ENCODE measurements around the gene NID1.
"Not testable (repeated sequence)": the region's sequence is repeated elsewhere in the genome, so short reads cannot be mapped to it uniquely, and the experiment has no call there.

Gene NID1

DNA sequence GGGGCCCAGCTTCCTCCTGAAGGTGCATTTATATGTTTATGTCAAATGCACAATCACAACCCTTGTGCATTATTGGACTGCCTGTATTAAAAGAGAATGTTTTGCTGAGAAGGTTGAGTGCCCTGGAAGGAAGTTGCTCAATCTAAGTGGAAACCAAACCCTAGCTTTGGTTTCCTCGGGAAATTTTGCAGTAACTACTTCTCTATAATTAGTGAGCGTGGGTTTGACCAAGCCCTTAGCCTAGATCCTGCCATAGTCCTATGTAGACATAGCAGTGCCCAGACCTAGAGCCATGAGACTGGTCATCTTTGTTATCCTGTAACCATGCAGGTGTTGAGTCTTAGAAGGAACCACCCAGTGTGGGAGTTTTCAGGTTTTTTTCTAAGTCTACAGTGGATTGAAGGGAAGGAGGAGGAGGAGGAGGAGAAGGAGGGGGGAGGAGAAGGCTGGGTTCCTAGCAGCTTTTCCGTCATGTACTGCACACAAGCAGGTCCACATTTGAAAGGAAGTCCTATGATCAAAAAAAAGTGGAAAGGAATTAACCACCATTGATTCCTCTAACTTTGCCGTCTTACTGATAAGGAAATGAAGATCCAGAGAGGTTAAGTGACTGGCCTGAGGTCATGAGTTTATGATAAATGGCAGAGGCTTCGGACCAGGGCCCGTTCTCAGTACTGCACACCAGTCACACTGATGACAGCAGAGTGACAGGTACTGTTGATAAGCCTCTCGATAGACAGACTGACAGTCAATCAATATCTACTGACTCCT lies 126.0 kb downstream of the NID1 start:
- DNase-seq (ENCODE audit: low read depth in 2 of 2) = no peak

DNA sequence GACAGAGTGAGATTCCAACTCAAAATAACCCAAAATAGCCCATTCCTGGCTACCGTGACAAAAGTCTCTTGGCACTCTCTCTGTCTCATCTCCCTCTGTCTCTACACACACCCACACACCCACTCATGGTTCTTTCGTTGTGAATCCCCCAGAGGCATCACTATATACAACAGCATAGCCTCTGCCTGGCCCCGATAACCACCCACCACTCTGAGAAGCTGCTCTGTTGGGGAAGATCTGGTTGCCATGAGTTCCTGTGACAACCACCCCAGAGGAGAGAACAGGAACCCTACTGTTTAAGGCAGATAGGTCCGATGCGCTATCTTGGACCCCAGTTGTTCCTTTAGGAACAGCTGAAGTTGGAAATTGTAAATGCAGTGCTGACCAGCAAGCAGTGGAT lies 127.8 kb downstream of the NID1 start:
- no peak for DNase-seq (ENCODE audit: low read depth in 2 of 2)

DNA sequence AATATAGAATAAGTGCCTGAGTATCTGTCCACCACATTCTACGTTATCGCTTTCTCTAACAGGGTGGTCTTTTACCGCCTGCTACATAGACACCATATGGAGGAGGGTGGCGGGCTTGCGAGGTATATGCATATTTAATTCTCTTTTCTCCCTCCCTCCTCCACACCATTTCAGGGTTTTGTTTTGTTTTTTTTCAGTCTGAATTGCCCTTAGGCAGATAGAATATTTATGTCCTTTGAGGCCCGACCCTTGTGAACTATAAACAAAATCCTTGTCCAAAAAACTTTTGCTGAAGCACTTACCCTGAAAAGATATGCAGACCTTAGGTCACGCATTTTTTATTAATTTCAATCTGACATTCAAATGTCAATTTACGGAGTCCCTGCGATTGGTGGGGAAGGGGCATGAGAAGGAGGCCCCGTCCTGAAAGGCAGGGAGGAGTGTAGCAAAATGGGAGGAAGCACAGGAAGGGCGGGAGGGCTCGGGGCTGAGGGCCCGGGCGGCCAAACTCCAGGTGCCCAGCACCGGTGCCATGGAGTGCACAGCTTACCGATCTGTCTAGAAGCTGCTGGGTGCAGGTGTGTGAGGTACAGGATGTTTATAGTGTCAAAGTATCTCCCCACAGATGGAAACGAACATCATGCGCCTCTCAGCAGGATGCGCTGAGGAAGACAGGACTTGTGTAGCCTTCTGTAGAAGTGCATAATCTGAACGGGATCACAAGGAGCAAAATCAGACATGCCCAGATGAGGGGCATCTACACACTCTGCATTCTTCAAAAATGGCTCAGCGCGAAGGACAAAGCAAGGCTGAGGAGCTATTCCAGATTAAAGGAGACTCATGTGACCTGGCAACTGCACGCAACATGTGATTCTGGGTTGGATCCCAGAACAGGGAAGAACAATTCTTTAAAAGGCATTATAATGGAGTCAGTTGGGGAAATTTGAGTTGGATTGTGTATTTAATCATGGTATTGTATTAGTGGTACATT lies 129.4 kb downstream of the NID1 start:
- DNase-seq (ENCODE audit: low read depth in 2 of 2) = no peak

DNA sequence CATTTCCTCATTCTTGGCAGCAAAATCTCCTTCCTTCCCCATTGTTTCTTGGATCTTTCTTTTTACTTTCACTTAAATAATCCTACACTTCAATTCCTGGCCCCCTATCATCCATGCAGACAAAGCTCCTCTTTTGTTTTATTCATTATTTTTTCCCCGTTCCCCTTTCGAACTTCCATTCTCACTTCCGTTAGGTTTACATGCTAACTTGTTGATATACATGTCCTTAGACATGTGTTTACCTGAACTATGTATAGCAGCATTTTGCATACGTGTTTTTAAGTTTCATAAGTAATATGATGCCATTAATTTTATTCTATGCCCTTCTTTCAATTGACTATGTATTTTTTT lies 131.1 kb downstream of the NID1 start:
- no peak for DNase-seq (ENCODE audit: low read depth in 2 of 2)

DNA sequence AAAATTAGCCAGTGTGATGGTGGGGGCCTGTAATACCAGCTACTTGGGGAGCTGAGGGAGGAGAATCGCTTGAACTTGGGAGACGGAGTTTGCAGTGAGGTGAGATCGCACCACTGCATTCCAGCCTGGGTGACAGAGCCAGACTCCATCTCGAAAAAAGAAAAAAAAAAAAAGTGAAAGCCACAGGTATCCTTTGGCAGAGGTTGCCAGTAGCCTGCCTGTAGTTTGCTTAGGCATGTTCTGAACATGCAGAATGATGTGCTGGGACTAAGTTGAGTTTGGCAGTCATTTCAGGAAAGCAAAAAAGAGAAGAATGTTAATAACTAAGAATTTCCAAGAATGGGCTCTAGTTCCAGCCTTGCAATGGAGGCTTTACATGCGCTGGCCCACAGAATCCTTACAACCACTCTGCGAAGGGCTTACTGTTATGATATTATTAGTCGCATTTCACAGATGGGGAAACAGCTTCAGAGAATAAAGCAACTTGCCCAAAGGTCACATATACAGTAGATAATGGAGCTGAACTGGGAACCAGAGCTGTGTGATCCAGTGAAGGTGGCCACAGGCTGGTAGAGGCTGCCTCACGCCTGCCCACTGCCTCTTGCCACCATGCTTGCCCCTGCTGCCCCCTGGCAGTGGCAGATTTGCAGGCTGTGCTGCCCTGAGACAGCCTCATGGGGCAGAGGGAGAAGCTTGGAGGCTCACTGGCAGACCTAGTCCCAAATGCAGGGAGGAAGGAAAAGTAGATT lies 131.7 kb downstream of the NID1 start:
- DNase-seq (ENCODE audit: low read depth in 2 of 2) = no peak

DNA sequence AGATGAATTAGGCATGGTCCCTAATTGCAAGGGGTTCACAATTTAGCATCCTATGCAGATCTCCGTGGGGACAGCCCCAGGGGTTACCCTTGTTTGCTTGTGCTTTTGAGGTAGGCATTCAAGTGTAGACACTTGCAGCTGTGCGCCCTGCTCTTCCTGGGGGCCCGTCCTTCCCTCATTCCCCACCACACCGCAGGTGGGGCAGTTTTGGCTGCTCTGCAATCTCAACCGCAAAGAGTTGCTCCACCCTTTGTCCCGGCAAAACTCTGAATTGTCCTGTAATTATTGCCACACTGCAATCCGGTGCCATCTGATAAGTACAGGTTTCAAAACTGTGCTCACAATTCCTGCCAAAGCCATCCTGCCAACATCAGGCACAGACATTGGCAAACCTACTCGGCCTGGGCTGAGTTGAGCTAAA lies 132.8 kb downstream of the NID1 start:
- DNase-seq (ENCODE audit: low read depth in 2 of 2) = no peak

DNA sequence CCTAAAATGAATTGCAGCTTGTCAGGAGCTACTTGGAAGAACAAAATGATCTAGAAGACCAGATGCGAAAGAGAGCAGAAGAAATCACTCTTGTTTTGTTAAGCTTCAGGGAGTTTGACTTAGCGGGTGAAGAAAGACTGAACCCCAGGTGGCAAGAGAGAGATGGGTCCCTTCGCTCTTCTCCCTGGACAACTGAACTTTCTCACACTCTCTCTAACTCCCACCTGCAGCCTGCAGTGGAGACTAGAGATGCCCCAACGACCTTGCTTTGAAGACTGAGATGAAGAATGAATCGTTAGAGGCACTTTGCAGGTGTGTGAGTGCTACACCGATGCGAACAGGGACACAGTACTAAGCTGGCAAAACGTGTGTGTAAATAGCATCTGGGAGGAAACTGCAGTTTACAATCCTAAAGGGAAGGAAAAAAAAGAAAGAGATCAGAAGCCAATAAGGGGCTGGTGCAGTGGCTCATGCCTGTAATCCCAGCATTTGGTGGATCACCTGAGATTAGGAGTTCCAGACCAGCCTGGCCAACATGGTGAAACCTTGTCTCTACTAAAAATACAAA lies 133.6 kb downstream of the NID1 start:
- DNase-seq (ENCODE audit: low read depth in 2 of 2) = no peak

DNA sequence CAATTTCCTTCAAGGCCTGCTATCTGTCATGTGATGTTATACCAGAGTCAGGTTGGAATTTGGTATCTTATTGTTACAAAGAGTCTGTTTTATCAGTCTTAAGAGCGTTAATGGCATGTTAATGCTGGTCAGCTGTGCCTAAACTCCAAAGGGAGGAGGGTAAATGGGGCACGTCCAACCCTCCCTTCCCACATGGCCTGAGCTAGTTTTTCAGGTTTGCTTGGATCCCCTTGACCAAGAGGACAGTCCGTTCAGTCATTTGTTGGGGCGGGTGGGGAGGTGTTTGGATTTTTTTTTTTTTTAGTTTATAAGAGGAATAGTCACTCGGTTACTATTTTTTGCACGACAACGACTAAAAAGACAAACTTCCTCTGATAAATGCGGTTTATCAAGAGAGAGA lies 134.3 kb downstream of the NID1 start:
- no peak for DNase-seq (ENCODE audit: low read depth in 2 of 2)

DNA sequence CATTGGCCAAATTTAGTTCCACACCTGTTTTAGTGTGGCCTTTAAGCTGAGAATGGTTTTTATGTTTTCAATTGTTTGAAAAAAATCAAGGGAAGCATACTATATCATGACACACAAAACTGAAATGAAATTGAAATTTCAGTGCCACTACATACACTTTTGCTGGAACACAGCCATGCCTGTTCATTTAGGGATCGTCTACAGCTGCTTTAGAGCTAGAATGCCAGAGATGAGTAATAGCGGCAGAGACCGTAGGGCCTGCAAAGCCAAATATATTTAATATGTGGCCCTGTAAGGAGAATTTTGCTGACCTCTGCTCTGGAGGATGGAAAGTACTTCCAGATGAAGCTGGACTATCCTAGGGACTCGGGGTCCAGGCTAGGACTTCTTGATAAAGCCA lies 135.7 kb downstream of the NID1 start:
- DNase-seq (ENCODE audit: low read depth in 2 of 2) = no peak

DNA sequence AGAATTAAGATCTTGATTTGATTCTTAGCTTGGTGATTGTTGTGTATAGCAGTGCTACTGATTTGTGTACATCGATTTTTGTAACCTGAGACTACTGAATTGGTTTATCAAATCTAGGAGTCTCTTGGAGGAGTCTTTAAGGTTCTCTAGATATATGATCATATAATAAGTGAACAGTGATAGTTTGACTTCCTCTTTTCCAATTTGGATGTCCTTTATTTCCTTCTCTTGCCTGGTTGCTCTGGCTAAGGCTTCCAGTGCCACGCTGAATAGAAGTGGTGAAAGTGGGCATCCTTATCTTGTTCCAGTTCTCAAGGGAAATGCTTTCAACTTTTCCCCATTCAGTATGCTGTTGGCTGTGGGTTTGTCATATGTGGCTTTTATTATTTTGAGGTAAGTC lies 136.7 kb downstream of the NID1 start:
- no peak for DNase-seq (ENCODE audit: low read depth in 2 of 2)

DNA sequence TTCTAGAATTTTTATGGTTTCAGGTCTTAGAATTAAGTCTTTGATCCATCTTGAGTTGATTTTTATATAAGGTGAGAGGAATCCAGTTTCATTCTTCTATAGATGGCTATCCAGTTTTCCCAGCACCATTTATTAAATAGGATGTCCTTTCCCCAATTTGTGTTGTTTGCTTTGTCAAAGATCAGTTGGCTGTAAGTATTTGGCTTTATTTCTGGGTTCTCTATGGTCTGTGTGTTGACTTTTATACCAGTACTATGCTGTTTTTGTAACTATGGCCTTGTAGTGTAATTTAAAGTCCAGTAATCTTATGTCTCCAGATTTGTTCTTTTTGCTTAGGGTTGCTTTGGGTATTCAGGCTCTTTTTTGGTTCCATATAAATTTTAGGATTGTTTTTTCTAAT lies 137.3 kb downstream of the NID1 start:
- DNase-seq (ENCODE audit: low read depth in 2 of 2) = not testable (repeated sequence)

All from fibroblast of skin of left biceps (primary cell).